Measurements from ENCODE around the gene CLIC4. TPM values are rescaled to one million over a fixed set of nuclear protein-coding genes. Genes with fewer than 3 reads are reported as not detected.
"Not testable (repeated sequence)": the region's sequence is repeated elsewhere in the genome, so short reads cannot be mapped to it uniquely, and the experiment has no call there.

Gene CLIC4
- total RNA-seq, 1 donor from 2014 or later, result 358 TPM

DNA sequence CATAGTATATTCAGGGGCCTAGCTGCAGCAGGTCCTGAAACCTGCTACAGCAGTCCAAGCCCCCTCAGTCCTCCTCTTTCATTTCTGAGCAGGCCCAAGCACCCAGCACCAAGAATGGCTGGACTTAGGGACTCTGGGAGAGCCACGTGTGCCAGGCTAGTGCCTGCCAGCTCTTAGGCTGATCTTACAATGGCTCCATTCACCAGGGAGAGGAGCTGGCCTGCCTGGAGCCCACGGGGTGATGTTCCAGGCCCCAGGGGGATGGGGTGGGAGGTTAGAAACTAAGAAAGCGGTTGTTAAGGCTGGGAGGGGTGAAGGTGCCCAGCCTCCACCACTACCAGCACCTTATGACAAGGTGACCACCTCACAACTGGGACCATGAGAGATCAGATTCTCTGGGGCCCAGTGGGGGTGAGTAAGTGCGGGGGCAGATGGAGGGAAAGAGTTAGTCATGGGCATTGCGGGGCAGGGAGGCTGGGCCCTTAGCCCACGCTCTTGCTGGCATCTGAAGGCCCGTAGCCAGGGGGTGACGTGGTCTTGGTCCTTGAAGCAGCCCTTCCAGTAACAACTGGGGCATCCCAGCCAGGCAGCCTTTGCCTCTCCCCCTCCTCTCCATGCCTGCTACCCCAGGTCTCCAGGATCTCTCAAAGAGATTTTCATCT lies 30.3 kb upstream of the CLIC4 start:
- DNase-seq (no peak), ATAC-seq (peak; percentile 9)
- intact Hi-C loops (cut with micrococcal nuclease), result no loop called here

DNA sequence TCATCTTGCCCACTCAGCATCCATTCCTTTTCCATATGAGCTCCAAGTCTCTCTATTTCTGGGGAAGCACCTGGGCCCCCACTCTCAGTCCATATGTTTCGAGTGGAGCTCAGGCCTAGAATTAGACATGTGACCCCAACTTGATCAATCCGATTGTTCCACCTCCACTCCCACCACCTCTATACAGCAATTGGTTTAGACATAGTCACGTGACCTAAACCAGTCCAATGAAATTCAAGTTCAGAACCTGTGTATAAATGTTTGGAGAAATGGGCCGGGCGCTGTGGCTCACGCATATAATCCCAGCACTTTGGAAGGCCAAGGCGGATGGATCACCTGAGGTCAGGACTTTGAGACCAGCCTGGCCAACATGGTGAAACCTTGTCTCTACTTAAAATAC lies 29.6 kb upstream of the CLIC4 start:
- DNase-seq (no peak), ATAC-seq (no peak)
- intact Hi-C loops (cut with micrococcal nuclease), result no loop called here

DNA sequence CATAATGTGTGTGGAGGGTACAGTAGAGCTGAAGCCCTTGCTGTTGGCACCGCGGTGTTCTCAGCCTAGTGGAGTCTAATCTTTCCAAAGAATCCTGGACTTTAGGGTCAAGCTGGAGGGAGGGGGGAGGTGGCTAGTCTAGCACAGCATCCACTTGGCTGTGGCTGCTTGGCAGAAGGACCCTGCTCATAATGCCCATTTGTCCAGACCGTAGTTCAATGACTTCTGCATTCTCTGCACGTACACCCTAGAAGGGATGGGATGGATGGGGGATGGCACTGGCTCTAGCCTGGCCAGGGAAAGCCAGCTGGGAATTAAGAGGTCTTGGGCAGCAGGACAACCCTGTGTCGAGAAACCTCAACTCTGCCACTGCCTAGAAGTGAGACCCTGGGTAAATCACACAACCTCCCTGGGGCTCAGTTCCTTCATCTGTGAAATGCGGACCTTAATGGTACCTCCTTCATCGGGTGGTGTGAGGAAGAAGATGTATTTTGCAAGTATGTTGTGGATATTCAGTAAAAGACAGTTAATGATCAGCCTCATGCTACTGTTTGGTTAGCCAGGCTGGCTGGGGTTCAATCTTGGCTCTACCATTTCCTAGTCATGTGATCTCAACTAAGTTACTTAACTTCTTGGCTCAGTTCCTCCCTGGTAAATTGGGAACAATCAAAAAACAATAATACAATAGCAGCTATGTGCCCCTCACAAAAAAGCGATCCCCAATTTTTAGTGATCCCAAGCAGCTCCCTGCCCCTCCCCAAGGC lies 27.2 kb upstream of the CLIC4 start:
- intact Hi-C loops (cut with micrococcal nuclease), result no loop called here
- DNase-seq (no peak), ATAC-seq (no peak)

DNA sequence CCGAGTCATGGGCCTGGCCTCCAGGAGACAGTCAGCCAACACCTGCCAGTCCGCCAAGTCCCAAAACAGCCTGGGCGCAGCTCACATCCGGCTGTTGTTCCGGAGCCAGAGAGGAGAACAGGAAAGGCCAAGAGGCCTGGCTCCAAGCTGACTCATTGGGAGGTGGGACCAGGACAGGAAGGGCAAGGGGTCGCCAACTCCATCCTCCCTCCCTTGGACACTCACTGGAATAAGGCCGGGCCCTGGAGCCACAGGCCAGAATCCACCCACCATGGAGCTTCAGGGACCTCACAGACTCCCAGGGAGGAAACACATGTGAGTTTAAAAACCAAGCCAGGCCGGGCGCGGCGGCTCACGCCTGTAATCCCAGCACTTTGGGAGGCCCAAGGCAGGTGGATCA lies 25.1 kb upstream of the CLIC4 start:
- peak; percentile 95 for ATAC-seq
- peak; percentile 90 for DNase-seq
- intact Hi-C loops (cut with micrococcal nuclease), result no loop called here

DNA sequence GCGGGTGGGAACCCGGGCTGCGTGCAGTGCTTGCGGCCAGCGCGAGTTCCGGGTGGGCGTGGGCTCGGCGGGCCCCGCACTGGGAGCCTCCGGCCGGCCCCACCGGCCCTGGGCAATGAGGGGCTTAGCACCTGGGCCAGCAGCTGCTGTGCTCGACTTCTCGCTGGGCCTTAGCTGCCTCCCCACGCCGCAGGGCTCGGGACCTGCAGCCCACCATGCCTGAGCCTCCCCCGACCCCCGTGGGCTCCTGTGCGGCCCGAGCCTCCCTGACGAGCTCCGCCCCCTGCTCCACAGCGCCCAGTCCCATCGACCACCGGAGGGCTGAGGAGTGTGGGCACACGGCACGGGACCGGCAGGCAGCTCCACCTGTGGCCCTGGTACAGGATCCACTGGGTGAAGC lies 23.7 kb upstream of the CLIC4 start:
- ATAC-seq (no peak), DNase-seq (no peak)
- intact Hi-C loops (cut with micrococcal nuclease), result no loop called here

DNA sequence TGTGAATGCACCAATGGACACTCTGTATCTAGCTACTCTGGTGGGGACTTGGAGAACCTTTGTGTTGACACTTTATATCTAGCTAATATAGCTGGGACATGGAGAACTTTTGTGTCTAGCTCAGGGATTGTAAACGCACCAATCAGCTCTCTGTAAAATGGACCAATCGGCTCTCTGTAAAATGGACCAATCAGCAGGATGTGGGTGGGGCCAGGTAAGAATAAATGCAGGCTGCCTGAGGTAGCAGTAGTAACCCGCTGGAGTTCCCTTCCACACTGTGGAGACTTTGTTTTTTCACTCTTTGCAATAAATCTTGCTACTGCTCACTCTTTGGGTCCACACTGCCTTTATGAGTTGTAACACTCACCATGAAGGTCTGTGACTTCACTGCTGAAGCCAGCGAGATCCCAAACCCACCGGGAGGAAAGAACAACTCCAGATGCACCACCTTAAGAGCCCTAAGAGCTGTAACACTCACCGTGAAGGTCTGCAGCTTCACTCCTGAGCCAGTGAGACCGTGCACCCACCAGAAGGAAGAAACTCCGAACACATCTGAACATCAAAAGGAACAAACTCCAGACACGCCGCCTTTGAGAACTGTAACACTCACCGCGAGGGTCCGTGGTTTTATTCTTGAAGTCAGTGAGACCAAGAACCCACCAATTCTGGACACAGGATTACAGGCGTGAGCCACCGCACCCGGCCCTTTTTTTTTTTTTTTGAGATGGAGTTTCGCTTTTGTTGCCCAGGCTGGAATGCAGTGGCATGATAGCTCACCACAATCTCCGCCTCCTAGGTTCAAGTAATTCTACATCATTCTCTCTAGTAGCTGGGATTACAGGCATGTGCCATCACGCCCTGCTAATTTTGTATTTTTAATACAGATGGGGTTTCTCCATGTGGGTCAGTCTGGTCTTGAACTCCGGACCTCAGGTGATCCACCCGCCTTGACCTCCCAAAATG lies 22.9 kb upstream of the CLIC4 start:
- DNase-seq; intact Hi-C loops (cut with micrococcal nuclease); ATAC-seq: not testable (repeated sequence)

DNA sequence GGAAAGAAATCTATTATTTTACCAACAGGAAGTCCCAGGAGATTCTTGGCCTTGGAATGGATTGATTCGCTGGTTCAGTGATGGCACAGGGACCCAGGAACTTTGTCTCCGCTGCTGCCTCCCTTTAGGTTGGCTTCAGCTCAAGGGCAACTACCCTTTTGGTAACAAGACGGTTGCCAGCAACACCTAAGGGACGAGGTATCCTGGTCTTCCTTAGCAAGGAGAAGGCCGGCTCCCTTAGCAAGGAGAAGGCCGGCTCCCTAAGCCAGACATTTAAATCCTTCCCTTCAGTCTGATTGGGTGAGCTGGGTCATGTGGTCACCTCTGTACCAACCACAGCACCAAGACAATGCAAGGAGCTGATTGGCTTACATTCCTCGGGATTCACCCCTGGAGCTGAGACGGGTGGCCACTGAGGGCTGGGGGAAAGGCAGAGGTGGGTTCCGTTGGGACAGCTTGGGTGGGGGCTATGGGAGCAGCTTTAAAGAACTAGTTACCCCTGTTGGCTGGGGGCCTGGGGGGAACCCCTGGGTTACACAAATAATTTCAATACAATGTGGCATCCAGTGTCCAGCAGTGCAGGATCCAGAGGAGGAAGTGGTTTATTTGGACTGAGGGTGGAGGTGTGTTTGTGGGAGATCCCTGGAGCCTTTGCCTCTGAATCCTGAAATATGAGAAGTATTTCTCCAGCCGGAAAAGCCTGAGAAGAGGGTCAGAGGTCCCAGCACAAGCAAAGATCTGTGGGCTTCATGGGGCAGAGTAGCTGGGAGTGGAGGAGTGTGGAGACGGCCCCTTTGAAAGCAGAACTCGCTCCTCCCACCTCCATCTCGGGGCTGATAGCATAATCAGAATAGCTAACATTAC lies 20.7 kb upstream of the CLIC4 start:
- intact Hi-C loops (cut with micrococcal nuclease), result no loop called here
- DNase-seq, result no peak
- ATAC-seq, result no peak

DNA sequence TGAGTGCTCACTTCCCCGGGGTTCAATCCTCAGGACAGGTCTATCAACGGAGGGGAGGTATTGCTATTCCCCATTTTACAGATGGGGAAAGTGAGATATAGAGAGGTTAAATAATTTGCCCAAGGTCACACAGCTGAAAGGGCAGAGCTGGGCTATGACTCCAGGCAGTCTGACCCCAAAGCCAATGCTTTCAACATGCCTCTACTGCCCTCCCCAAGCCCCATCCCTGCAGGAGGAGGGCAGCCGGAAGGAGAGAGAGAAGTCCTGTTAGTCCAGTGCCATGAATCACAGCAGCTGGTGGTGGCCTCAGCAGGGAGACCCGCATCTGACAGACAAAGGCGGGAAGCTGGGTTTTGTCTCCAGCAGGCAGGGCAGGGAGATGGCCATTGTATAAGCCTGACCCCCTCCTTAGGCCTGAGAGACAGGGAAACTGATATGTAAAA lies 20.0 kb upstream of the CLIC4 start:
- ATAC-seq, result no peak

DNA sequence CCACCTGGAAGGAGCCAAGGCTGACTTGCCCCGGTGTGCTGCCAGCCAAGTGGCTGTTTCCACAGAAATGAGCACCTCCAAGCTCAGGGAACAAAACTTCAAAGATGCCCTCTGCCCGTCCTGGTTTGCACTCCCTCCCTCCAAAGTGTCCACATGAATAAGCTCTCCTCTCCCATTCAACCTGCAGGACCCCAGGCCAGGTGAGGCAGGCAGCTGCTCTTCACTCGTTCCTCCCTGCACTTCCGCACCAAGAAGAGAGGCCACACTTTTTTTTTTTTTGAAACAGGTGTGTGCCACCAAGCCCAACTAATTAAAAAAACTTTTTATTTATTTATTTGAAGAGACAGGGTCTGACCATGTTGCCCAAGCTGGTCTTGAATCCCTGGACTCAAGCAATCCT lies 18.5 kb upstream of the CLIC4 start:
- no peak for ATAC-seq

More for the DNA sequence above, 20.0 kb upstream of the CLIC4 start:
- no peak for DNase-seq
- intact Hi-C loops (cut with micrococcal nuclease), result no loop called here

DNA sequence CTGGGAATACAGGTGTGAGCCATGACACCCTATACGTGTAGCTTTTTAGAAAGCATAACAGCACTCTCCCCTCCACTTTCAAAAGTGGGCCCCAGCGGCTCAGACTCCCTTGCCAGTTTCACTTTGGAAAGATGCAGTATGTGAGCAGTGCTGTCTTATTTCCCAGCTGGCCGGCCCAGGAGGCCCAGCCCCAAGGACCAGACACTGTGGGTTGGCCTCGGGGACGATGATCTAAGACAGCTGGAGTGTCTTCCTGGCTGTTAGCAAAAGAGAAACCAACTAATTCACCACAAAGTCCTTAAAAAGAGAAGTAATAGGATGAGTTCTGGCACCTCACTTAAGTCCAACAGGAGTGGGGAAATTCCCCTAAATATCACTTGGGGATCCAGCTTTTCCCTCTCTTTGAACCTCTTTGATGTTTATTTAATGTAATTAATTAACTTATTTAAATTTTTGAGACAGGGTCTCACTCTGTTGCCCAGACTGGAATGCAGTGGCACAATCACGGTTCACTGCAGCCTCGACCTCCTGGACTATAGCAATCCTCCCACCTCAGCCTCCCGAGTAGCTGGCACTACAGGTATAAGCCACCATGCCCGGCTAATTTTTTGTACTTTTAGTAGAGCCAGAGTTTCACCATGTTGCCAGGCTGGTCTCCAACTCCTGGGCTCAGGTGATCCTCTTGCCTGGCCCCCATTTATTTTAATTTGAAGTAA lies 17.6 kb upstream of the CLIC4 start:
- ATAC-seq (peak; percentile 80), DNase-seq (peak; percentile 79)
- intact Hi-C loops (cut with micrococcal nuclease), result no loop called here

More for the DNA sequence above, 18.5 kb upstream of the CLIC4 start:
- intact Hi-C loops (cut with micrococcal nuclease), result no loop called here
- no peak for DNase-seq

DNA sequence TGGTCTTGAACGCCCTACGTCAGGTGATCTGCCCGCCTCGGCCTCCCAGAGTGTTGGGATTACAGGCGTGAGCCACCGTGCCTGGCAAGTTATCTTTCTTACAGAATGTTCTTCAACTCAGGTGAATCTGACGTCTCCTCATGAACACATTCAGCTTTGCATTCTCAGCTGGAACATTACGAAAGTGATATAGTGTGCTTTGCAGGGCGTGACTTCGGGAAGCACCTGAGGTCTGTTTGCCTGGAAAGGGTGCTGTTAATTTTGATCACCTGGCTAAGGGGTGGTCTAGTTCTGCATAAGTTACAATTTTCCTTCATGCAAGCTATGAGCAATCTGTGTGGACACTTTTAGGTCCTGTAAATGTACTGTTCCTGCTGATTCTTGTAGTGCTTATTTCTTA lies 16.3 kb upstream of the CLIC4 start:
- no peak for ATAC-seq
- intact Hi-C loops (cut with micrococcal nuclease), result no loop called here

DNA sequence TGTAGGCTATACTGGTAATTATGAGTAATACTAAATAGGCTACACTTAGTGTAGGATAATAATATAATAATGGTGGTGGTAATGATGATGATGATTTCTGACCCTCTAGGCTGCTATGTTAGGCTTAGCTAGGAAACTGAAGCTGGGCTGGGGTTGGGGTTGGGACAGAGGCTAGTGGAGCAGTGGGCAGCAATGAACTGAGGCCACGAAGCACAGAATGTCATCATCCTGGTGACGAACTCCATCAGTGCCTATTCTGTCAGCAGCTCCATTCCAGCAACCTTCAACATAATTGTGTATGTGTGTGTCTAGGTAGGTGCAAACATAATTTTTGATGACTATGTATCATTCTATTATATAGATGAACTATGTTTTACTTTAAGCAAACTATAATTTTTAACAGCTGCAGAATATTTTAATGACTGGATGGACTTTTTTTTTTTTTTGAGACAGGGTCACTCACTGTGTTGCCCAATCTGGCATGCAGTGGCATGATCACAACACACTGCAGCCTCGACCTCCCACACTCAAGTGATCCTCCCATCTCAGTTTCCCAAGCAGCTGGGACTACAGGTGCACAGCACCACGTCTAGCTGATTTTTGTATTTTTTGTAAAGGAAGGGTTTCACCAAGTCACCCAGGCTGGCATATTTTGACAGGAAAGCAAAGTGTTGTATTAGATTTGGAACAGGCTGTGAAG lies 12.9 kb upstream of the CLIC4 start:
- intact Hi-C loops (cut with micrococcal nuclease), result no loop called here
- DNase-seq (no peak), ATAC-seq (no peak)

More for the DNA sequence above, 16.3 kb upstream of the CLIC4 start:
- no peak for DNase-seq

DNA sequence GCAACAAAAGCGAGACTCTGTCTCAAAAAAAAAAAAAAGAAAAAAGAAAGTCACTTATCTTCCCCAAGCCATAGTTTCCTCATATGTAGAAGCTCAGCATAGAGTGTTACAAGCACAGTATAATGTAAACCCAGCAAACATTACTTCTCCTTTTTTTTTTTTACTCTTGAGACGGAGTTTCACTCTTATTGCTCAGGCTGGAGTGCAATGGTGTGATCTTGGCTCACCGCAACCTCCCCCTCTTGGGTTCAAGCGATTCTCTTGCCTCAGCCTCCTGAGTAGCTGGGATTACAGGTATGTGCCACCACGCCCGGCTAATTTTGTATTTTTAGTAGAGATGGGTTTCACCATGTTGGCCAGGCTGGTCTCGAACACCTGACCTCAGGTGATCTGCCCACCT lies 11.9 kb upstream of the CLIC4 start:
- DNase-seq; ATAC-seq; intact Hi-C loops (cut with micrococcal nuclease): not testable (repeated sequence)

DNA sequence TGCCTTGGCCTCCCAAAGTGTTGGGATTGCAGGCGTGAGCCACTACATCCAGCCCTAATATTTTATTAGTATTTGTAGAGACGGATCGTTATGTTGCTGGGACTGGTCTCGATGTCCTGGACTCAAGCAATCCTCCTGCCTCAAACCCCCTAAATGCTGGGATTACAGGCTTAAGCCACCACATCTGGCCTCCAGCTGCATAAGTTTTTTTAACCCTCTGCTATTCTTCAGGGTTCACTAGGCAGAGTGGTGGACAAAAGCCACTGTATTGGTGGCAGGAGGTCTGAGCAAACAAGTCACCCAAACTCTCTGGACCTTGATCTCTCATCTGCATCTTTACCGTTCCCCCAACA lies 10.1 kb upstream of the CLIC4 start:
- ATAC-seq (no peak), DNase-seq (no peak)
- intact Hi-C loops (cut with micrococcal nuclease), result no loop called here

DNA sequence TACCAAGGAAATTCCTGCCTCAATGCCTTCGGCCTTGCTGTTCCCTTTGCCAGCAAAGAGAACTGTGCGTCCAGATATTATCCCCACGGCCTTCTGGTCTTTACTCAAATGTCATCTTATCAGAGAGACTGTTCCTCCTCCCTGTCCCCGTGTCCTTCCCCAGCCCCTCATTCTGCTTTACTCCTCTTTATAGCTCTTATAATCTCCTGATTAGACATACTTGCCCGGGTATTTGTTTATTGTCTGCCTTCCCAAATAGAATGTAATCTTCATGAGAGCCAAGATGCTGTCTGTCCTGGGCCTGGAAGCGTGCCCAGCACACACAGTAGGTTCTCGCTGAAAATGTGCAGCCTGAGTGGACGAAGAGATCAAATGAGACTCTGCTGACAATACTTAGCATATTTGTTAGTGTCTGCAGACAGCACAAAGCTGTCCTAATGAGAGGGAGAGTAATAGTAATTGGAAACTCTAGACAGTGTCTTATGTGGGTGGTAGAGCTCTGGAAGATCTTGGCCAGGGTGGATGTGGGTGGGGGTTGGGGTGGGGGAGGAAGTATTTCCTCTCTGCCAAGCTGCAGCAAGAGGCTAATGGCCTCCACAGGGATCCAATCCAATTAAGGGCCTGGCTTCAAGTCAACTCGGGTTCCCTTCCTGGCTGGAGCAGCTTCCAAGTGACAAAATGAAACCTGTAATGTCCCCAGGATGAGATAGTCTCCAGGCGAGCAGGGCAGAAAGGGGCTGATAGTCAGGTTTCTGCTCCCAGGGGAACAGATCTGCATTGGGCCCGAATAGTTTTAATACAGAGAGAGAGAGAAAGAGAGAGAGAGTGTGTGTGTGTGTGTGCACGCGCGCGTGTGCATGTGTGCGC lies 9.5 kb upstream of the CLIC4 start:
- intact Hi-C loops (cut with micrococcal nuclease), result no loop called here
- ATAC-seq (peak; percentile 84), DNase-seq (peak; percentile 65)

DNA sequence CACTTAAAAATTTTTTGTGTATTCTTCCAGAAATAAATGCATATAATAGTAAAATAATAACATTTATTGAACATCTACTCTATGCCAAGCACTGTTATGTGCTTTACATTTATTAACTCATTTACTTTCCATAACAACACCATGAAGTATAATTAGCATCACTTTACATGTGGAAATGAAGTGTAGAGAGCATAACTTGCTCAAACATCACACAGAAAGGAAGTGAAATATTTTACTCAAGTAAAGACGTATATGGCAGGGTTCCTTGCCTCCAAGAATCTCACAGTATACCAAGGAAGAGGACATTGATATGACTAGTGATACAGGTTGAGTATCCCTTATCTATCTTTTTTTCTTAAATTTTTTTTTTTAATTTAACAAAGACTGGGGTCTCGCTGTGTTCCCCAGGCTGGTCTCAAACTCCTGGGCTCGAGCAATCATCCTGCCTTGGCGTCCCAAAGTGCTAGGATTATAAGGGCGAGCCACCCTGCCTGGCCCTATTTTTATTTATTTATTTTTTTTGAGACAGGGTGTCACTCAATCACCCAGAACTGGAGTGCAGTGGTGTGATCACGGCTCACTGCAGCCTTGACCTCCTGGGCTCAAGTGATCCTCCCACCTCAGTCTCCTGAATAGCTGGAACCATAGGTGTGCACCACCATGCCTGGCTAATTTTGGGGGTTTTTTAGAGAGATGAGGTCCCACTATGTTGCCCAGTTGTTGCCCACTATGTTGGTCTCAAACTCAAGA lies 7.7 kb upstream of the CLIC4 start:
- DNase-seq (no peak), ATAC-seq (no peak)
- intact Hi-C loops (cut with micrococcal nuclease), result no loop called here
